Measurements from ENCODE around the gene FGFBP1. TPM values are rescaled to one million over a fixed set of nuclear protein-coding genes. Genes with fewer than 3 reads are reported as not detected.

FGFBP1 gene
- total RNA-seq, 3 donors from 2014 or later = not detected

GRCh38 chr4:15958562-15958961 lies 20.0 kb upstream of the FGFBP1 start:
- no peak overlapping the region for H3K4me3 Mint-ChIP-seq
- DNase-seq (no peak), ATAC-seq (peak in 1 of 2 donors; percentile 30)
- H3K4me1 Mint-ChIP-seq (ENCODE audit: low read depth) = peaks cover 13% of the 10 kb centered on the region
- no peaks in the 10 kb centered on the region for H3K36me3 Mint-ChIP-seq (ENCODE audit: insufficient read depth)
- peaks cover 4% of the 10 kb centered on the region for H3K27me3 Mint-ChIP-seq (ENCODE audit: low read depth)
- no peaks in the 10 kb centered on the region for H3K9me3 Mint-ChIP-seq

- no peak overlapping the region for H3K4me3 Mint-ChIP-seq
- H3K27me3 Mint-ChIP-seq (ENCODE audit: low read depth) = peaks cover 4% of the 10 kb centered on the region
- H3K36me3 Mint-ChIP-seq (ENCODE audit: insufficient read depth) = no peaks in the 10 kb centered on the region
- H3K9me3 Mint-ChIP-seq = no peaks in the 10 kb centered on the region
- peaks cover 4% of the 10 kb centered on the region for H3K4me1 Mint-ChIP-seq (ENCODE audit: low read depth)
- ATAC-seq (peak; percentile 88 to 90), DNase-seq (peak; percentile 73)
These were observed 17.8 kb upstream of the FGFBP1 start for GRCh38 chr4:15956179-15956850.

- no peaks in the 10 kb centered on the region for H3K36me3 Mint-ChIP-seq (ENCODE audit: insufficient read depth)
- H3K27me3 Mint-ChIP-seq (ENCODE audit: low read depth) = peaks cover 4% of the 10 kb centered on the region
- no peak for ATAC-seq
- H3K4me1 Mint-ChIP-seq (ENCODE audit: low read depth) = peaks cover 4% of the 10 kb centered on the region
- H3K4me3 Mint-ChIP-seq = no peak overlapping the region
- DNase-seq = no peak
- no peaks in the 10 kb centered on the region for H3K9me3 Mint-ChIP-seq
These were observed 17.1 kb upstream of the FGFBP1 start for GRCh38 chr4:15955670-15956069.

- peaks cover 4% of the 10 kb centered on the region for H3K4me1 Mint-ChIP-seq (ENCODE audit: low read depth)
- H3K27me3 Mint-ChIP-seq (ENCODE audit: low read depth) = peaks cover 4% of the 10 kb centered on the region
- ATAC-seq = no peak
- no peaks in the 10 kb centered on the region for H3K9me3 Mint-ChIP-seq
- H3K36me3 Mint-ChIP-seq (ENCODE audit: insufficient read depth) = no peaks in the 10 kb centered on the region
- H3K4me3 Mint-ChIP-seq = no peak overlapping the region
- no peak for DNase-seq
These were observed 15.1 kb upstream of the FGFBP1 start for GRCh38 chr4:15953625-15954024.

- Mint-ChIP-seq H3K4me1 (ENCODE audit: low read depth) (peaks cover 4% of the 10 kb centered on the region), H3K9me3 (no peaks in the 10 kb centered on the region), H3K36me3 (ENCODE audit: insufficient read depth) (no peaks in the 10 kb centered on the region), H3K4me3 (no peak overlapping the region), H3K27me3 (ENCODE audit: low read depth) (peaks cover 4% of the 10 kb centered on the region)
- no peak for DNase-seq
- no peak for ATAC-seq
These were observed 13.2 kb upstream of the FGFBP1 start for GRCh38 chr4:15951781-15952180.

- Mint-ChIP-seq H3K4me3 (no peak overlapping the region), H3K9me3 (no peaks in the 10 kb centered on the region), H3K36me3 (ENCODE audit: insufficient read depth) (no peaks in the 10 kb centered on the region), H3K4me1 (ENCODE audit: low read depth) (no peaks in the 10 kb centered on the region), H3K27me3 (ENCODE audit: low read depth) (peaks cover 3% of the 10 kb centered on the region)
- no peak for ATAC-seq
- no peak for DNase-seq
These were observed 10.3 kb upstream of the FGFBP1 start for GRCh38 chr4:15948826-15949225.

GRCh38 chr4:15947684-15948083 lies 9.1 kb upstream of the FGFBP1 start:
- no peaks in the 10 kb centered on the region for H3K36me3 Mint-ChIP-seq (ENCODE audit: insufficient read depth)
- H3K4me1 Mint-ChIP-seq (ENCODE audit: low read depth) = no peaks in the 10 kb centered on the region
- peaks cover 3% of the 10 kb centered on the region for H3K27me3 Mint-ChIP-seq (ENCODE audit: low read depth)
- no peaks in the 10 kb centered on the region for H3K9me3 Mint-ChIP-seq
- DNase-seq (no peak), ATAC-seq (no peak)
- H3K4me3 Mint-ChIP-seq = no peak overlapping the region

- H3K4me1 Mint-ChIP-seq (ENCODE audit: low read depth) = no peaks in the 10 kb centered on the region
- no peaks in the 10 kb centered on the region for H3K36me3 Mint-ChIP-seq (ENCODE audit: insufficient read depth)
- no peaks in the 10 kb centered on the region for H3K9me3 Mint-ChIP-seq
- H3K4me3 Mint-ChIP-seq = no peak overlapping the region
- peaks cover 3% of the 10 kb centered on the region for H3K27me3 Mint-ChIP-seq (ENCODE audit: low read depth)
- ATAC-seq (no peak), DNase-seq (no peak)
These were observed 7.0 kb upstream of the FGFBP1 start for GRCh38 chr4:15945516-15945915.

- H3K9me3 Mint-ChIP-seq = no peaks in the 10 kb centered on the region
- no peaks in the 10 kb centered on the region for H3K4me1 Mint-ChIP-seq (ENCODE audit: low read depth)
- peaks cover 7% of the 10 kb centered on the region for H3K27me3 Mint-ChIP-seq (ENCODE audit: low read depth)
- no peak for ATAC-seq
- no peak for DNase-seq
- no peaks in the 10 kb centered on the region for H3K36me3 Mint-ChIP-seq (ENCODE audit: insufficient read depth)
- H3K4me3 Mint-ChIP-seq = no peak overlapping the region
These were observed 6.4 kb upstream of the FGFBP1 start for GRCh38 chr4:15944895-15945294.

GRCh38 chr4:15942283-15942682 lies 3.7 kb upstream of the FGFBP1 start:
- no peak overlapping the region for H3K4me3 Mint-ChIP-seq
- no peaks in the 10 kb centered on the region for H3K9me3 Mint-ChIP-seq
- no peak for ATAC-seq
- H3K27me3 Mint-ChIP-seq (ENCODE audit: low read depth) = peaks cover 10% of the 10 kb centered on the region
- H3K36me3 Mint-ChIP-seq (ENCODE audit: insufficient read depth) = no peaks in the 10 kb centered on the region
- no peaks in the 10 kb centered on the region for H3K4me1 Mint-ChIP-seq (ENCODE audit: low read depth)
- no peak for DNase-seq

- no peaks in the 10 kb centered on the region for H3K36me3 Mint-ChIP-seq (ENCODE audit: insufficient read depth)
- DNase-seq = no peak
- no peaks in the 10 kb centered on the region for H3K4me1 Mint-ChIP-seq (ENCODE audit: low read depth)
- no peaks in the 10 kb centered on the region for H3K9me3 Mint-ChIP-seq
- H3K27me3 Mint-ChIP-seq (ENCODE audit: low read depth) = peaks cover 12% of the 10 kb centered on the region
- no peak for ATAC-seq
- H3K4me3 Mint-ChIP-seq = no peak overlapping the region
These were observed 358 bp downstream of the FGFBP1 start for GRCh38 chr4:15938182-15938581.

GRCh38 chr4:15936495-15936894 lies 2.0 kb downstream of the FGFBP1 start:
- Mint-ChIP-seq H3K4me3 (no peak overlapping the region), H3K27me3 (ENCODE audit: low read depth) (peaks cover 20% of the 10 kb centered on the region), H3K9me3 (no peaks in the 10 kb centered on the region), H3K36me3 (ENCODE audit: insufficient read depth) (no peaks in the 10 kb centered on the region), H3K4me1 (ENCODE audit: low read depth) (no peaks in the 10 kb centered on the region)
- DNase-seq (no peak), ATAC-seq (no peak)

- Mint-ChIP-seq H3K9me3 (no peaks in the 10 kb centered on the region), H3K36me3 (ENCODE audit: insufficient read depth) (no peaks in the 10 kb centered on the region), H3K4me3 (no peak overlapping the region)
These were observed 2.8 kb downstream of the FGFBP1 start for GRCh38 chr4:15935504-15936402.

GRCh38 chr4:15934259-15934658 lies 4.3 kb downstream of the FGFBP1 start:
- no peaks in the 10 kb centered on the region for H3K9me3 Mint-ChIP-seq
- no peaks in the 10 kb centered on the region for H3K4me1 Mint-ChIP-seq (ENCODE audit: low read depth)
- ATAC-seq (no peak), DNase-seq (no peak)
- H3K36me3 Mint-ChIP-seq (ENCODE audit: insufficient read depth) = no peaks in the 10 kb centered on the region
- H3K4me3 Mint-ChIP-seq = no peak overlapping the region
- peaks cover 22% of the 10 kb centered on the region for H3K27me3 Mint-ChIP-seq (ENCODE audit: low read depth)

More at GRCh38 chr4:15935504-15936402, 2.8 kb downstream of the FGFBP1 start:
- ATAC-seq = no peak
- no peaks in the 10 kb centered on the region for H3K4me1 Mint-ChIP-seq (ENCODE audit: low read depth)
- H3K27me3 Mint-ChIP-seq (ENCODE audit: low read depth) = peaks cover 23% of the 10 kb centered on the region
- no peak for DNase-seq

Measured in activated T-cell treated with anti-CD3 and anti-CD28 coated beads, Interleukin-2, amount 50 U/mL, for 4 hours (primary cell).